CD4-positive, alpha-beta T cell treated with Interleukin-17A for 4 hours (primary cell): ENCODE data around the gene RAD52.

Source experiments
- DNase-seq: peaks from one replicate; pipeline ENCODE4 v3.0.0-alpha.2; 2020; ENCODE audit warnings: mixed read lengths

The RAD52 gene

GRCh38 chr12:865614-866013 is 83.9 kb downstream of the RAD52 start:
- DNase-seq, result no peak

- DNase-seq, result no peak
Measured at GRCh38 chr12:863285-863684, 86.2 kb downstream of the RAD52 start.

DNA sequence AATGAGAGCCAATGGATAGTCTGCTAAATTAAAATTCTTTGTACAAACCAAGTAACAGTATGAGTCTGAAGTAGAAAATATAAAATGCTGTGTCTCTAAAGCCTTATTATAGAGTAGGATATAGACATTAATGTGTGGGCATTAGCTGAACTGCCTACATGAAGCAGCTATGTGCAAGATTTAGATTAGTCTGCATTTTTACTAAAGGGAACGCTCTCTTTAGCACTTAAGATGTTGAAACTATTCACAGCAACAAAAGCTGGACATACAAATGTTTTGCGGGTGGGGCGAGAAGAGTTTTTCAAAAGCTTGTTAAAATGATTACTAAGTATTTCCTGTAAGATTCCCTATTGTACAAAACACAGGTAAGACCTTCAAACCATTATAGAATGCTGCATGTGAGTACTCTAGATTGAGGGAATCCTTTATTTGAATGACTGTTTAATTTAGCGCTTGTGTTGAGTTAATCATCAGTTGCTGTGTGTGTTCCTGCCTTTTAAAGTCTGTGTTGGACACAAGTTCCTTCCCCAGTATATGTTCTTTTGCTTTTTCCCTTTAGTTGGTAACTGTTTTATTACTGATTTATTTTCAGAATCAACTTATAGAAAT is 87.1 kb downstream of the RAD52 start:
- DNase-seq, result no peak
